SK-N-SH treated with all-trans-retinoic acid at 6 μM for 48 hours (cell line): ENCODE results near the gene CCDC170.

Source experiments
- ARNTL ChIP-seq: fragments of 450-650 bp; formaldehyde crosslinking; IDR thresholded peaks from 2 replicates; pipeline ENCODE4 v1.5.0; 2020; ENCODE audit warnings: low read depth, mild to moderate bottlenecking, moderate library complexity, borderline replicate concordance
- PATZ1 ChIP-seq: fragments of 250-450 bp; sonication (Bioruptor Pico); IDR thresholded peaks from 2 replicates; pipeline ENCODE4 v1.8.0; 2020; ENCODE audit warnings: mild to moderate bottlenecking, moderate library complexity, borderline replicate concordance
- ZFP3 ChIP-seq: fragments of 250-450 bp; sonication (Bioruptor Pico); IDR thresholded peaks from 2 replicates; pipeline ENCODE4 v1.5.0; 2020; ENCODE audit warnings: mild to moderate bottlenecking, moderate library complexity
- ZNF70 ChIP-seq: fragments of 450-650 bp; formaldehyde crosslinking; IDR thresholded peaks from 2 replicates; pipeline ENCODE4 v1.5.0; 2020; ENCODE audit warnings: mild to moderate bottlenecking, moderate library complexity

GRCh38 chr6:151629791-151630190 is 136.0 kb downstream of the CCDC170 start:
- TF ChIP-seq ZFP3 (CRISPR knock-in tag) (no peak), ARNTL (CRISPR knock-in tag) (no peak), ZNF70 (CRISPR knock-in tag) (no peak), PATZ1 (CRISPR knock-in tag) (no peak)
